ENCODE measurements around the gene ADCY10.
"Not testable (repeated sequence)": the region's sequence is repeated elsewhere in the genome, so short reads cannot be mapped to it uniquely, and the experiment has no call there.

DNA sequence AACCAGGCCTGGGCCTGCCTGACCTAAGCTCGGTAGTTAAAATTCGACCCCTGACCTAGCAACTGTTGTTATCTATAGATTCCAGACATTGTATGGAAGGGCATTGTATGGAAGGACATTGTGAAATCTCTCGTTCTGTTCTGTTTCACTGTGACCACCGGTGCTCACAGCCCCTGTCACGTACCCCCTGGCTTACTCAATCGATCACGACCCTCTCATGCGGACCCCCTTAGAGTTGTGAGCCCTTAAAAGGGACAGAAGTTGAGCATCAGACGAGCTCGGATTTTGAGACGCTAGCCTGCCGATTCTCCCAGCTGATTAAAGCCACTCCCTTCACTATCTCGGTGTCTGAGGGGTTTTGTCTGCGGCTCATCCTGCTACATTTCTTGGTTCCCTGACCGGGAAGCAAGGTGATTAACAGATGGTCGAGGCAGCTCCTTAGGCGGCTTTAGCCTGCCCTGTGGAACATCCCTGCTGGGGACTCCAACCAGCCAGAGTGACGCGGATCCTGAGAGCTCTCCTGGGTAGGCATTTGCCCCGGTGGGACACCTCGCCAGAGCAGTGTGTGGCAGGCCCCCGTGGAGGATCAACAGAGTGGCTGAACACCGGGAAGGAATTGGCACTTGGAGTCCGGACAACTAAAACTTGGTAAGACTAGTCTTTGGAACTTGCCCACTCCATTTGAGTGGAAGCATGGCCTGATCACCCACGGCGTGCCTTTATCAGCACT is 50.6 kb downstream of the ADCY10 start:
- TF ChIP-seq, protein P1, sequence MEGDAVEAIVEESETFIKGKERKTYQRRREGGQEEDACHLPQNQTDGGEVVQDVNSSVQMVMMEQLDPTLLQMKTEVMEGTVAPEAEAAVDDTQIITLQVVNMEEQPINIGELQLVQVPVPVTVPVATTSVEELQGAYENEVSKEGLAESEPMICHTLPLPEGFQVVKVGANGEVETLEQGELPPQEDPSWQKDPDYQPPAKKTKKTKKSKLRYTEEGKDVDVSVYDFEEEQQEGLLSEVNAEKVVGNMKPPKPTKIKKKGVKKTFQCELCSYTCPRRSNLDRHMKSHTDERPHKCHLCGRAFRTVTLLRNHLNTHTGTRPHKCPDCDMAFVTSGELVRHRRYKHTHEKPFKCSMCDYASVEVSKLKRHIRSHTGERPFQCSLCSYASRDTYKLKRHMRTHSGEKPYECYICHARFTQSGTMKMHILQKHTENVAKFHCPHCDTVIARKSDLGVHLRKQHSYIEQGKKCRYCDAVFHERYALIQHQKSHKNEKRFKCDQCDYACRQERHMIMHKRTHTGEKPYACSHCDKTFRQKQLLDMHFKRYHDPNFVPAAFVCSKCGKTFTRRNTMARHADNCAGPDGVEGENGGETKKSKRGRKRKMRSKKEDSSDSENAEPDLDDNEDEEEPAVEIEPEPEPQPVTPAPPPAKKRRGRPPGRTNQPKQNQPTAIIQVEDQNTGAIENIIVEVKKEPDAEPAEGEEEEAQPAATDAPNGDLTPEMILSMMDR (IDR thresholded peaks at IDR 0.05), result not testable (repeated sequence)
- TF ChIP-seq POLR2A, POLR2AphosphoS5, EP300 (IDR thresholded peaks at IDR 0.05): not testable (repeated sequence)
